Measurements from ENCODE around the gene SLC4A8.
A peak's percentile ranks its signal among the peaks of the same experiment; 100 is the strongest.

Gene SLC4A8

DNA sequence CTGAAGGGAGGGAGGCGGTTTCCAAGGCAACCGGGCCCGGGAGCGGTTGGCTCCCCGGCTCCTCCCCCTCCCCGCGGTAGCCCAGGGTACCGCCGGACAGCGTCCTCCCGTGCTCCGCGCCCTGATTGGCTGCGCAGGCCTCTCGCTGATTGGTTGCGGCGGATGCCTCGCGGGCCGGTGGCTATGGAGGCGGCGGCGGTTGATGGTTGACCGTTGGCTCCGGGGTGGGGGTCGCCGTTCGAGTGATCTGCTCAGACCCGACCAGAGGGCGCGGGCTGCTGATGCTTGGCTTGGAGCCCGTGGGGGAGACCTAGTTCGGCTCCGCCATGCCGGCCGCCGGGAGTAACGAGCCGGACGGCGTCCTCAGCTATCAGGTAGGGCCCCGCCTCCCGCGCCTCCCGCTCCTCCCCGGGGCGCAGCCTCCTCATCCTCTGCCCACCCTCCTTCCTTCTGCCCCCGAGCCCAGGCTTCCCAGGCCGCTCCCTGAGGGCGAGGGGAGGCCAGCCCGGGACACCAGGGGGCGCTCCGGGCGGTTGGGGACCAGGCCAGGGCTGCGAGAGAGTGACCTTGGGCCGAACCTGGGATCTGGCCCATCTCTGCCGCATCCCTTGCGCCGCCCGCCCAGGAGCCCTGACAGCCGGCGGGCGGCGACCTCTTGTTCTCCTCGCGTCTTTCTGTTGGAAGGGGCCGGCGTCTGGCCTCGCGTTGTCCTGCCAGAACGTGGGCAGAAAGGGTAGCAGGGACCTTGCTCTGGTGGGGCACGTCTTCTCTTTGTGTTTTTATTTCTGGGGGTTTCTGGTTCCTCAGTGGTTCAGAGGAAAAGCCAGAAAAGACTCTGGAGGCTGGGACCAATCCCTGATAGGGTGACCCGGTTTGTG is at the start of gene SLC4A8:
Gene SLC4A8, plus strand, starts transcription at position 170 of the 878 bp plus-strand sequence. Its CDS starts 157 bp downstream, at position 327.
- Mint-ChIP-seq H3K27me3 (no peaks in the 10 kb centered on the region), H3K9me3 (no peaks in the 10 kb centered on the region), H3K36me3 (ENCODE audit: low read depth) (no peaks in the 10 kb centered on the region), H3K4me3 (peak within 1 kb of the TSS; percentile 80), H3K27ac (peak within 1 kb of the TSS; percentile 7), H3K4me1 (ENCODE audit: low read depth) (peaks cover 9% of the 10 kb centered on the region)
- DNase-seq = peak; percentile 83

DNA sequence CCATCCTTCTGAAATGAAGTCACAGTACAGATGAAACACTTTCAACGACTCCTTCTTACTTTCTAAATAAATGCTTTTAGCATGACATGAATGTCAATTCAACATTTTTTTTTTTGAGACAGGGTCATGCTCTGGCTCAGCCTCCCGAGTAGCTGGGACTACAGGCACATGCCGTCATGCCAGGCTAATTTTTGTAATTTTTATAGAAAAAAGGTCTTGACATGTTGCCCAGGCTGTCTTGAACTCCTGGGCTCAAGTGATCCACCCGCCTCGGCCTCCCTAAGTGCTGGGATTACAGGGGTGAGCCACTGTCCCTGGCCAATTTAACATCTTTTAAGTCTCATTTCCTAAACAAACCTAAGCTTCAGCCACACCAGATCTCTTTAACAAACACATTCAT is 49.8 kb upstream of the SLC4A8 start:
- no peak for DNase-seq
- Mint-ChIP-seq H3K9me3 (no peaks in the 10 kb centered on the region), H3K27me3 (no peaks in the 10 kb centered on the region), H3K27ac (no peak overlapping the region), H3K4me3 (no peak overlapping the region), H3K4me1 (ENCODE audit: low read depth) (peaks cover 32% of the 10 kb centered on the region), H3K36me3 (ENCODE audit: low read depth) (peaks cover 78% of the 10 kb centered on the region)

DNA sequence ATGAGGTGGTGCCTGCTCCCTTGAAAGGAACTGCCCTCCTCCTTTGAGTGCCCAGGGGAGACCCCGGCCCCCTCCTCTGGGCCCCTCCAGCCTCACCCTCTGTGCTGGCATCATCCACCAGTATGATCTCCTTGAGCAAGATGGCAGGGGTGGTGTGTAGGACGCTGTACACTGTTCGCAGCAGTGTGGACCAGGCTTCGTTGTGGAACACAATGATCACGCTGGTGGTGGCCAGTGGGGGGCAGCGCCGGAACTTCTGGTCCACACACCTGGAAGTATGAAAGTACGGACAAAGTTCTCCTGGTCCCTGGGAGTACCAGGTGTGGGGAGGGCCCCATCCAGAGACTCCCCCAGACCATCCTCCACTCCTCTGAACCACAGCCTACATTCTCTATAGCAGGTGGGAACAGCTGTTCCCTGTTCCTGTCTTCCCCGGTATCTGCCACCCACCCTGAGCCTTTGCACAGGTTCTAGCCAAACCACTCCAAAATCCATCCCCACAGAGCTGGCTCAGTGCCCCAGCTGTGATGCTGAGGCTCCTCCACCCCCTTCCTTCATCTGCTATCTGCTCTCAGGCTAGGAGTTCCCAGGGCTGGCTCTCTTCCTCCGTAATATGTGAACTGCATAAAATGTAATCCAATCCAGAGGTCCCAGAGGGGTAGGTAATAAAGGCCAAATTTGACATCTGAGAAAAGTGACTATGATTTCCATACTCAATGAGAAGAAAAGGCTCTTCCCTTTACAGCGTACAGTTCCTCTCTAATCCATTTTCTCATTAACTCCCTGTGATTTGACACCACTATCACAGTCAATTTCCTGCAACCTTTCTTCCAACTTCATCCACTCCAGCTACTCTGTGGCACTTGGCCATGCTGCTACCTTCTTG is 47.3 kb upstream of the SLC4A8 start:
- Mint-ChIP-seq H3K27me3 (no peaks in the 10 kb centered on the region), H3K4me1 (ENCODE audit: low read depth) (peaks cover 20% of the 10 kb centered on the region), H3K9me3 (no peaks in the 10 kb centered on the region), H3K4me3 (no peak overlapping the region), H3K27ac (no peak overlapping the region), H3K36me3 (ENCODE audit: low read depth) (peaks cover 85% of the 10 kb centered on the region)
- DNase-seq = no peak

DNA sequence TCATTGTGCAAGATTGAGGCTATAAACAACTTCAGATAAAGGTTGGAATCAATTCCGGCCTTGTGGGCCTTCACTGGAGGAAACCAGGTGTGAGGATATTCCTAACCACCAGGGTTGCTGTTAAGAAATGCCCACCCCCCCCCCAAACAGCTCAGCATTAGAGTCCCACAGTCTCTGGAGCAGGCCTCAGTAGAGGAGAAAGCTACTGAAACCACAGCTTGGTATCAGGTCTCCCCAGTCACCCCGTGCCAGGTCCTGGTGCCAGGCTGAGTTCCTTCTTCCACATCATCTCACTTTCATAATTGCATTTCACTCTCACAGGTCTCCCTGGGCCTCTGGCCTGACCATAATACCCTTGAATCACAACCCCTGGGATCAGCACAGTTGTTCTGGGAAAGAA is 45.9 kb upstream of the SLC4A8 start:
- no peaks in the 10 kb centered on the region for H3K9me3 Mint-ChIP-seq
- H3K4me1 Mint-ChIP-seq (ENCODE audit: low read depth) = peaks cover 26% of the 10 kb centered on the region
- H3K27me3 Mint-ChIP-seq = no peaks in the 10 kb centered on the region
- peaks cover 86% of the 10 kb centered on the region for H3K36me3 Mint-ChIP-seq (ENCODE audit: low read depth)
- H3K27ac Mint-ChIP-seq = no peak overlapping the region
- no peak for DNase-seq
- H3K4me3 Mint-ChIP-seq = no peak overlapping the region

DNA sequence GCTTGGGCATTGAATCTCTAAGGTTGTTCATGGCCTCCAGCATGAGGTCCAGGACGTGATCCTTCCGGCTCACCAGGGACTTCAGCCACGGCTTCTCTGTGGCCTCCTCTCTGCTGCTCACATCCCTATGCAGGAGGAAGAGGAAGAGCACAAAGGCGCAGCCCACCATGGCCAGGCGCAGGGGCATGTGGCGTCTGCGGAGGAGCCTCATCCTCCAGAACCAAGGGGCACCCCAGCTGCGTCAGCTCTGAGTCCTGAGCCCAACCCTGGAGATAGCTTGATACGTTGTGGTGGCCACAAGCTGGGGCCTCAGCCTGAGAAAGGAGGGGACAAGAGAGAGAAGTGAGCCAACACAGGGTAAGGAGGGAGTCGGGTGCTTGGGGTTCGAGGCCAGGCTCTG is 45.1 kb upstream of the SLC4A8 start:
- no peak for DNase-seq
- Mint-ChIP-seq H3K4me1 (ENCODE audit: low read depth) (peaks cover 31% of the 10 kb centered on the region), H3K9me3 (no peaks in the 10 kb centered on the region), H3K36me3 (ENCODE audit: low read depth) (peaks cover 85% of the 10 kb centered on the region), H3K27me3 (no peaks in the 10 kb centered on the region), H3K27ac (no peak overlapping the region), H3K4me3 (no peak overlapping the region)

DNA sequence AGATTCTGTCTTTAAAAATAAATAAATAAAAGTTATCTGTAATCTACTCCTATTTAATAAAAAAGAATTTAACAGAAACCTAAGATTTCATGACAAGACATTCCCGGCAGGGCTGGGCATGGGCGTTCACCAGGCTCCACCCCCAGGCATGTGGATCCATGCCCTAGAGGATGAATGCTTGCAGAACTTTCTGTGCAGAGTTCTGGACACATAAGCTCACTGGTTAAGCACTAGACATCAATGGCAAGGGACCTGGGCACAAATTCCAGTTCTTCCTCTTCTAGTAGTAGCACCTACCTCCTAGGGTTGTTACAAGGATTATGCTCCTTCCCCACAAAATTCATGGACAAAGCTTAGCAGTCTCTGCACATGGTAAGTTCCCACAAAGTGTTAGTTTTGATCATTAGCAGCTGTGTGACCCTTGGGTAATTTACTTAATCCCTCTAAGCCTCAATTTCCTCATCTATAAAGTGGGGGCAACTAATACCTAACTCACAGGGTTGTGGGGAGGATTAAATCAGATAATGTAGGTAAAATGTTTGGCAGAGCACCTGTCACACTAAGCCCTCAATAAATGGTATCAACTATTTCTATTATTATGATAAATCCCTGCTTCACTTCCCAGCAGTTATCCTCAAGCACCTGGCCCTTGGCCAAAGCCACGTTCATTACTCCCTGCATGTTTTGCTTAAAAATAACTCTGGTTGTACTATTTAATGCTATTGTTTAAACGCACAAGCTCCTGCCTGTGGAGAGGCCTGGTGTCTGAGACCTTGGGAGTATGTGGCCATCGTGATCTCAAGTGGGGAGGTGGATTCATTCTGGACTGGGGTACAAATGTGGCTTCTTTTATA is 43.2 kb upstream of the SLC4A8 start:
- peaks cover 73% of the 10 kb centered on the region for H3K36me3 Mint-ChIP-seq (ENCODE audit: low read depth)
- no peak overlapping the region for H3K4me3 Mint-ChIP-seq
- no peaks in the 10 kb centered on the region for H3K27me3 Mint-ChIP-seq
- no peak overlapping the region for H3K27ac Mint-ChIP-seq
- no peak for DNase-seq
- peaks cover 35% of the 10 kb centered on the region for H3K4me1 Mint-ChIP-seq (ENCODE audit: low read depth)
- no peaks in the 10 kb centered on the region for H3K9me3 Mint-ChIP-seq

DNA sequence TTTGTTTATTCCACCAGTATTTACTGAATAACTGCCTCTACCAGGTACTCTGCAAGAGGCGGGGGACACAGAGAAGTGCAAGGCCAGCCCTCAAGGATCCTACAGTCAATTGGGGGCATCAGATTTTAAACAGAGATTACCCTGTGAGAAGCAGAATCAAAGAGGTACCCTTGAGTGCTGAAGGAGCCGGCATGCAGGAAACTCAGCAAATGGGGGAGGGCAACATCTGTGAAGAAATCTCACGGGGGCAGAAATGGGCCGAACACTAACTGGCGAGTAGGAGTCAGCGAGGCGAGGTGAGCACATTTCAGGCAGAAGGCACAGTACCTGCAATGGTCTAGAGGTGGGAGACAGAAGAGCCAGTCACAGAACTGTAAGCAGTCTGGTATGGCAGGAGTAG is 42.5 kb upstream of the SLC4A8 start:
- peaks cover 39% of the 10 kb centered on the region for H3K4me1 Mint-ChIP-seq (ENCODE audit: low read depth)
- H3K36me3 Mint-ChIP-seq (ENCODE audit: low read depth) = peaks cover 66% of the 10 kb centered on the region
- no peak overlapping the region for H3K4me3 Mint-ChIP-seq
- no peaks in the 10 kb centered on the region for H3K9me3 Mint-ChIP-seq
- no peak for DNase-seq
- H3K27ac Mint-ChIP-seq = no peak overlapping the region
- H3K27me3 Mint-ChIP-seq = no peaks in the 10 kb centered on the region

DNA sequence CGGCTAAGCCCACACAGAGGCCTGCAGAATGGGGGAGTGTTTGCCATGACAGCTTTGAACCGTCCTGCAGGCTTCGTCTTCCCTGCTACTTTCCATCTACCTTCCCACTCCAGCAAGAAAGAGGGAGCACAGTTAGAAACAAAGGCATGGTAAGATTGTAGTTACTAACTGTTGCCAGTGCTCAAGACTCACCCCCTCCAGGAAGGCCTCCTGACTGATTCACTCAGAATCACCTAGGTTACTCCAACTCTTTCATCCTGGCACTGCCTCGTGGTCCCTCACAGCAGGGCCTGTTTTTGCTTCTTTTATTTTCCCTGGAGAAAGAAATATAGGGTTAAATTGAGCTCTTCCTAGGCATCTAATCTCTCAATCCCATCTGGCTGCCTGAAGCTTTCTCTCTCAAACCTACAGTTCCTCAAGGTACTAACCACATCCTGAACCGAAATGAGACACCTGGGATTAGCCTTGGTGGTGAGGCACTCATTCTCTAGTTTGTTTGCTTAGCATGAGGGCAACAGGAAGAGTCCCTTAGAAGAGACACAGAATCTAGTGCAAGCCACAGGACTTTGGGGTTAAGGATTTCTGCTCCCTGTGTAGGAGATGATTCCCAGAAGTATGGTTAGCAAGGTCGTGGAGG is 41.2 kb upstream of the SLC4A8 start:
- no peaks in the 10 kb centered on the region for H3K27me3 Mint-ChIP-seq
- no peak overlapping the region for H3K4me3 Mint-ChIP-seq
- peaks cover 44% of the 10 kb centered on the region for H3K4me1 Mint-ChIP-seq (ENCODE audit: low read depth)
- H3K27ac Mint-ChIP-seq = no peak overlapping the region
- no peaks in the 10 kb centered on the region for H3K9me3 Mint-ChIP-seq
- no peak for DNase-seq
- peaks cover 54% of the 10 kb centered on the region for H3K36me3 Mint-ChIP-seq (ENCODE audit: low read depth)

DNA sequence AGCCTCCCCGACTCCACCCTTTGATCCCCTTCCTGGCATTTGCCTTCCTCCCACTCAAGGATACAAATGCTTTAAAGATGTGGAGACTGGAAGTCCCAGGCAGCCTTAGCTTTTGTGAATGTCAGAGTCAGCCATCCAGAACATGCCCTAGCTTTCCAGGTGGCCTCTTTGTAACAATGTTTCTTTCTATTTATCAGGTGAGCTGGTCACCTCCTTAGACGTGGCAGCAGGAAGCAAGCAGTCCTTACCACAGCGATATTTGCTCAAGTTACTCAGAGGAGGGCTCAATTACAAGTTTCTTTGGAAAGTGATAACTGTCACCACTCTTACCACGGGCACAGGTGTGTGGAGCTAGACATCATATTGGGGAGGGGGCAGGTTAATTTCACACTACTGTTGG is 38.3 kb upstream of the SLC4A8 start:
- Mint-ChIP-seq H3K4me1 (ENCODE audit: low read depth) (peaks cover 67% of the 10 kb centered on the region), H3K36me3 (ENCODE audit: low read depth) (peaks cover 27% of the 10 kb centered on the region), H3K27me3 (no peaks in the 10 kb centered on the region), H3K9me3 (no peaks in the 10 kb centered on the region), H3K4me3 (no peak overlapping the region), H3K27ac (no peak overlapping the region)
- DNase-seq = no peak

DNA sequence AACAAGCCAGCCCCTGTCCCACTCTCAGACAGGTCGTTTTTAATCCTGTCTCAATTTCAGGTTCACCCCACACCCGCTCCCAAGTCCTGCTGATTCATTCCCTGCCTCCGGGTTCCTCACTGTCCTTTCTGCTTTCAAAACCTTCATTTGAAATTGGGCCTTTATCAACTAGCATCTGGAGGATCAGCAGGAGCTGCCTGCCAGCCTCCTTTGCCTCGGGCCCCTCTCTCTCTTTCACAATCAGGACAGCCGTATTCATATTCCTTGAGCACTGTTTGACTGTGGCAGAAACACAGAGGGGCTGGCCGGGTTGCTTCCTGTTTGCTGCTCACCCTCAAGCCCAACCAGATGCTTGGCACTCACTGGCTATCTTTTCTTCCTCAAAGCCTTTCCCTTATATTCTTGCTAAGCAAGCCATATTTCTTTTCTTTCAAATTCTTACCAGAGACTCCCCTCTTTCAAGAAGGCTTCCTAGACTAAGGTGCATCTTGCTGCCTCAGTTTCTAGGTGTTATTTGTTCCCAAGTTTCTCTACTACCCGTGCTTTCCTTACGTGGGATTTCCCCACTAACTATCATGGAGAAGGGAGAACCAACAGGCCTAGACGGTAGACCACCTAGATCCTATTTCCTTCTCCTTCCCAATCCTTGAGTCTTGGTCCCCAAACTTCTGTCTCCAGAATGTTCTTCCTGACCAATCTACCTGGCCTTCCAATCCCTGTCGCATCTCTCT is 36.4 kb upstream of the SLC4A8 start:
- H3K4me3 Mint-ChIP-seq = no peak overlapping the region

DNA sequence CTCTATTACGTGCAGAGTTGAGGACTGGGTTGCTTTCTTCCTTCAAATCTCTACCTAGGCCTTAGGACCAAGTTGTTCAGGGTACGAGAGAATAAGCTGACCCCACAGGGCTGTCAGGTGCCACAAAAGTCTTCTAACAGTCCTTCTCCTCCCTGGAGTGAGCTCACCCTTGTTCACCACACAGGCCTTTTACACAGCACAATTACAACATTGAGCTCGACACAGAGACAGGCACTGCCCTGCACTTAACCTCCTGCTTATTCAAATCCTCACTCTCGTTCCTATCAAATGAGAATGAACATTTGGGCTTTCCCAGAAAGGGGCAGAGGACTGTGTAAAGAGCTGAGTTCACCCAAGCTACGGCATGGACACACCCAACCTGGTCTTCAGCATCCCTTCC is 35.8 kb upstream of the SLC4A8 start:
- Mint-ChIP-seq H3K9me3 (no peaks in the 10 kb centered on the region), H3K36me3 (ENCODE audit: low read depth) (peaks cover 5% of the 10 kb centered on the region), H3K4me3 (no peak overlapping the region), H3K27ac (no peak overlapping the region), H3K27me3 (no peaks in the 10 kb centered on the region), H3K4me1 (ENCODE audit: low read depth) (peaks cover 61% of the 10 kb centered on the region)
- DNase-seq = no peak

More for the DNA sequence above, 36.4 kb upstream of the SLC4A8 start:
- peak; percentile 19 for DNase-seq
- Mint-ChIP-seq H3K27ac (no peak overlapping the region), H3K36me3 (ENCODE audit: low read depth) (peaks cover 10% of the 10 kb centered on the region), H3K9me3 (no peaks in the 10 kb centered on the region), H3K4me1 (ENCODE audit: low read depth) (peaks cover 61% of the 10 kb centered on the region), H3K27me3 (no peaks in the 10 kb centered on the region)

DNA sequence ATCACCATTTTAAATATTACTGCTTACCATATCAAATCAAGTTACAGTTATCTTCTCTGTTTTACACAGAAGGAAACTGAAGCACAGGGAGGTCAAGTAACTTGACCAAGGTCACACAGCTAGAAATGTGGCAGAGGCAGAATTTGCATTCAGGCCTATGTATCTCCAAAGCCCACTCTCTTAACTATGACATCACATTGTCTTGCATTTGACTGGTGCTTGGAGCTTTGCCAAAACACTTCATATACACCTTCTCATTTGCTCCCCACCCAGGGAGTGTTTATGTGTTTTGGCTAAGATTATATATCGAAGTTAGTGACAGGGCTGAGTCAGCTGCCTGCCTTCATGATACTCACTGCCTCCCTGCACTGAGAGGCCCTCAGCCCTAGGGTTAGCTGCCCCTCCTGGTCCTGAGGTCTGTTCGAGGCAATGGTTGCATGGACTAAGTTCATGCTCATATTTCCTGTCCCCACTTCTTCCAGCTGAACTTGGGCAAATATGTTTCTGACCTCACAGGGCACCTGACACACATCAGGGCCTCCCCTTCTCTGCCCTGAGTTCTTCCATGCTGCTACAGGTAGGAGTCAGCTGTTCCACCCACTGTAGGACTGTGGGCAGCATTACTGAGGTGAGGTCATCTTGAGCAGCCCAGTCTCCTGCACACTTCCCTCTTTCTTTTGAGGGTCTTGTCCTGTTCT is 35.2 kb upstream of the SLC4A8 start:
- H3K27ac Mint-ChIP-seq = peak overlapping the region; percentile 35
- no peaks in the 10 kb centered on the region for H3K27me3 Mint-ChIP-seq
- no peak overlapping the region for H3K4me3 Mint-ChIP-seq
- H3K9me3 Mint-ChIP-seq = no peaks in the 10 kb centered on the region
- DNase-seq = peak; percentile 46
- peaks cover 62% of the 10 kb centered on the region for H3K4me1 Mint-ChIP-seq (ENCODE audit: low read depth)
- peaks cover 3% of the 10 kb centered on the region for H3K36me3 Mint-ChIP-seq (ENCODE audit: low read depth)

DNA sequence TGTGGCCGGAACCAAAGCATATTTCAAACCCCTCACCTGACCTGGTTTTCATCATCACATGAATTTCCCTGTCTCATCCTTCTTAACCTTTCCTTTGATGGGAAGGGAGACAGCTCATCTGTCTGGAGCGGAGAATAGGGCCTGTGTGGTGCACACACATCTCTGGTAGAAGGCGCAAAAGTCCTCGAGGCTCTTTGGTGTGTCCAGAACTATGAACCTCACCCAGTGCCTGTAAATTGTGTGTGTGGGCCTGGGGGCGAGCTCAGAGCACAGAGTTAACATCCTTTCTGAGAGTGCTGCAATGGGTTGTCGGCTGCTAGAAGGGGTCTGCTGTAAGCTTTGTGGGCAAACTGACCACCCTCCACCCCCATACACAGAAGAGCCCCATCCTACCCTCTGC is 34.2 kb upstream of the SLC4A8 start:
- Mint-ChIP-seq H3K9me3 (no peaks in the 10 kb centered on the region), H3K36me3 (ENCODE audit: low read depth) (peaks cover 3% of the 10 kb centered on the region), H3K27me3 (no peaks in the 10 kb centered on the region), H3K27ac (peak overlapping the region; percentile 85), H3K4me3 (peak overlapping the region; percentile 88), H3K4me1 (ENCODE audit: low read depth) (peaks cover 72% of the 10 kb centered on the region)
- no peak for DNase-seq

All from activated T-cell treated with anti-CD3 and anti-CD28 coated beads, Interleukin-2, amount 50 U/mL, for 24 hours (primary cell).